ENCODE measurements around the gene MEIOC. TPM values are rescaled to one million over a fixed set of nuclear protein-coding genes. Genes with fewer than 3 reads are reported as not detected.
A peak's percentile ranks its signal among the peaks of the same experiment; 100 is the strongest.

The MEIOC gene
- total RNA-seq, 2 donors from 2014 or later, result 21.8 TPM; not detected in 1

DNA sequence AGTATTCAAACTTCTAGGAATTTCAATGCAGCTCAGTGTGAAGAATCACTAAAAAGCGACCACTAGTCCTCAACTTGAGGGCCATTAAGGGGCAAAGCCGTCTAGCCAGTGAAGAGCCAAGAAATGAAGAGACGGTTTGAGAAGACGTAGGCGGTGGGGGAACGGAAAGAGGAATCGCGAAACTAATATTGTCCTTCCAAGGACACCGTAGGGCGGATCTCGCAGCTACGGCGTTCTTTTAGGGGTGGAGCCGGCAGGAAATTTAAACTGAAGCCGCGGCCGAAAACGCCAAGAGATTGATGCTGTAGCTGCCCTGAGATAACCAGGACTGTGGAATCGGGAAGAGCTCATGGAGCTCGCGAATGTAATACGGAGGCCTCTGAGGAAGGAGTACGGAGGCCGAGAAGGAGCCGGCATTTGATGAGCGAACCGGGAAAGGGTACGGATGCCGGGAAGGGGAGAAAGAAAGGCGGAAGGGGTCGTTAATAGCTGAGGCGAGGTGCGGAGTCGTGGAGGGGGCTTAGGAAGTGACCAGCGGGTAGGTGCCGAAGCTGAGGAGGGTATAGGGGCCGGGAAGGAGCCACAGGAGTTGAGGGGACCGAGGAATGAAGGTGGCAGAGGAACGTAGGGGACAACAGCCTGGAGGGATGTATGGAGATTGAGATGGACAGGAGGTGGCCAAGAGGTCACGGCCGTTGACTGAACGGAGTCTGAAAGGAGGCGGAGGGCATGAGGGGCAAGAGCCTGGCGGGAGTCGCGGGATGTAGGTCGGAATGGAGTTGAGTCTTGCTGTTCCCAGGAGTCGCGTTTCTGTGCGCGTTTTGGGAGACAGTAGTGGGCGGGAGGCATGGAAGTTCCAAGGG, 52.4 kb downstream of the MEIOC start, which contains the start of gene DBF4B:
Gene DBF4B (plus strand): TSS at position 265 of the 863 bp plus-strand sequence. CDS start 156 bp downstream, at position 421.
- WGBS, result under 1% methylated on average over 52 of the region's 52 CpGs

DNA sequence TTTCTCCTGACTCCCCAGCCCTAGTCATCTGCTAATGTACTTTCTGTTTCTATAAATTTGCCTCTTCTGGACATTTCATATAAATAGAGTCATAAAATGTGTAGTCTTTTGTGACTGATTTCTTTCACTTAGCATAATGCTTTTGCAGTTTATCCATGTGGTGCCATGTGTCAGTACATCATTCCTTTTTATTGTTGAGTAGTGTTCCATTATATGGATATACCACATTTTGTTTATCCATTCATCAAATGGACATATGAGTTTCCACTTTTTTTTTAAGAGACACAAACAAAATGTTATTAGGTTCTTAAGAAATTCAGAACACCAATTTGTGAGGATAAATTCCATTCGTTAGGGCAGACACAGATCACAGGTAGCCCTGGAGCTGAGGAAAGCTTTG, 63.2 kb downstream of the MEIOC start:
- Histone ChIP-seq H3K27ac (no peak overlapping the region), H3K4me3 (no peak overlapping the region), H3K36me3 (no peaks in the 10 kb centered on the region), H3K4me1 (replicated peaks) (no peaks in the 10 kb centered on the region), H3K9me3 (no peaks in the 10 kb centered on the region), H3K27me3 (replicated peaks; ENCODE audit: insufficient read depth) (no peaks in the 10 kb centered on the region)
- 95% methylated on average over 1 of the region's 1 CpG for WGBS
- DNase-seq (ENCODE audit: low spot score), result no peak
- intact Hi-C loops (cut with DNase I), result no loop called here
- TF ChIP-seq POLR2A (IDR thresholded peaks at IDR 0.05) (no peak), POLR2AphosphoS5 (IDR thresholded peaks at IDR 0.05) (no peak)
- TF ChIP-seq, protein P1, sequence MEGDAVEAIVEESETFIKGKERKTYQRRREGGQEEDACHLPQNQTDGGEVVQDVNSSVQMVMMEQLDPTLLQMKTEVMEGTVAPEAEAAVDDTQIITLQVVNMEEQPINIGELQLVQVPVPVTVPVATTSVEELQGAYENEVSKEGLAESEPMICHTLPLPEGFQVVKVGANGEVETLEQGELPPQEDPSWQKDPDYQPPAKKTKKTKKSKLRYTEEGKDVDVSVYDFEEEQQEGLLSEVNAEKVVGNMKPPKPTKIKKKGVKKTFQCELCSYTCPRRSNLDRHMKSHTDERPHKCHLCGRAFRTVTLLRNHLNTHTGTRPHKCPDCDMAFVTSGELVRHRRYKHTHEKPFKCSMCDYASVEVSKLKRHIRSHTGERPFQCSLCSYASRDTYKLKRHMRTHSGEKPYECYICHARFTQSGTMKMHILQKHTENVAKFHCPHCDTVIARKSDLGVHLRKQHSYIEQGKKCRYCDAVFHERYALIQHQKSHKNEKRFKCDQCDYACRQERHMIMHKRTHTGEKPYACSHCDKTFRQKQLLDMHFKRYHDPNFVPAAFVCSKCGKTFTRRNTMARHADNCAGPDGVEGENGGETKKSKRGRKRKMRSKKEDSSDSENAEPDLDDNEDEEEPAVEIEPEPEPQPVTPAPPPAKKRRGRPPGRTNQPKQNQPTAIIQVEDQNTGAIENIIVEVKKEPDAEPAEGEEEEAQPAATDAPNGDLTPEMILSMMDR (IDR thresholded peaks at IDR 0.05), result no peak

More for the DNA sequence above, 52.4 kb downstream of the MEIOC start, which contains the start of gene DBF4B:
- no peaks in the 10 kb centered on the region for H3K9me3 ChIP-seq
- TF ChIP-seq POLR2A (IDR thresholded peaks at IDR 0.05) (peak; percentile 11), POLR2AphosphoS5 (IDR thresholded peaks at IDR 0.05) (peak; percentile 99)
- TF ChIP-seq, protein P1 (IDR thresholded peaks at IDR 0.05), result no peak
- peak within 1 kb of the TSS; percentile 54 to 68 for H3K4me3 ChIP-seq
- intact Hi-C loops (cut with DNase I), result no loop called here
- no peaks in the 10 kb centered on the region for H3K4me1 ChIP-seq (replicated peaks)
- H3K36me3 ChIP-seq, result no peaks in the 10 kb centered on the region
- H3K27ac ChIP-seq, result peak within 1 kb of the TSS; percentile 65 to 76
- no peaks in the 10 kb centered on the region for H3K27me3 ChIP-seq (replicated peaks; ENCODE audit: insufficient read depth)
- peak; percentile 81 for DNase-seq (ENCODE audit: low spot score)

DNA sequence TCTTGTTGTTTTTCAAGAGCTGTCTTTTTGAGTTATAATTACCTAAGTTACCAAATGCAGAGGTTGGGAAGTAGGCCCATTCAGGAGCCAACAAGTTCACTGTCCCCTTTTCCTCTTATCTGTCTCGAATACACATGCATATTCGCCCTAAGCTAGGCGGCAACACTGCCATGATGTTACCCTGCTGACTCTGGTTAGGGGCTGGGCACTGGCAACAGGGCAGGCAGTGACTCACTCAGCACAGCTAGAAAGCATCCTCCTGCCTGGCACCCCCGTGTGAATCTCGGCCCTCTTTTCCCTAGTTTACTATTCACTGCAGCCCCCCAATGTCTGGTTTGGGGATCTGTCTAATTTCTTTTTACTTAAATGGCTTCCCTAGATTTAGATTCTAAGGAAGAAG, 66.0 kb downstream of the MEIOC start:
- Histone ChIP-seq H3K9me3 (no peaks in the 10 kb centered on the region), H3K4me3 (no peak overlapping the region), H3K27ac (no peak overlapping the region), H3K27me3 (replicated peaks; ENCODE audit: insufficient read depth) (no peaks in the 10 kb centered on the region), H3K36me3 (no peaks in the 10 kb centered on the region), H3K4me1 (replicated peaks) (no peaks in the 10 kb centered on the region)
- TF ChIP-seq POLR2A (IDR thresholded peaks at IDR 0.05) (no peak), POLR2AphosphoS5 (IDR thresholded peaks at IDR 0.05) (no peak)
- TF ChIP-seq, protein P1 (IDR thresholded peaks at IDR 0.05), result no peak
- no peak for DNase-seq (ENCODE audit: low spot score)
- intact Hi-C loops (cut with DNase I), result no loop called here
- WGBS, result 89% methylated on average over 5 of the region's 5 CpGs

Small RNAs within 50 kb of the gene (small RNA-seq; reads per million reads assigned to genes)
- 0 reads per million in 2 donors for gene RN7SL819P
- 0 reads per million in 2 donors for gene SMCO4P1

Other genes starting within 250 kb of the MEIOC start
- gene GPATCH8, start 153.1 kb upstream of the MEIOC start, total RNA-seq, result 10 to 100 TPM; 25.2 to 42.8 TPM
- 10 to 100 TPM in 1 of 2 donors, 1 to 10 TPM in 1; 3.3 to 10.1 TPM for gene FZD2, start 99.0 kb upstream of the MEIOC start, total RNA-seq
- 10 to 100 TPM; 17.2 to 21.9 TPM for gene CCDC43, start 33.3 kb downstream of the MEIOC start, total RNA-seq
- gene DBF4B, start 52.2 kb downstream of the MEIOC start, total RNA-seq, result 10 to 100 TPM in 1 of 2 donors, 1 to 10 TPM in 1; 5.3 to 20.1 TPM
- 1 to 10 TPM in 1 of 2 donors, under 1 TPM in 1; 0.64 to 3.5 TPM for gene ADAM11, start 102.5 kb downstream of the MEIOC start, total RNA-seq
- 10 to 100 TPM in 1 of 2 donors, 1 to 10 TPM in 1; 5.3 to 18.3 TPM for gene GJC1, start 173.8 kb downstream of the MEIOC start, total RNA-seq
- not detected for gene HIGD1B, start 191.4 kb downstream of the MEIOC start, total RNA-seq
- gene EFTUD2, start 243.0 kb downstream of the MEIOC start, total RNA-seq, result 10 to 100 TPM; 56.0 to 88.0 TPM

Measured in prostate gland (tissue), 2 donors.